ENCODE results near the gene ANKRD37. TPM values are rescaled to one million over a fixed set of nuclear protein-coding genes. Genes with fewer than 3 reads are reported as not detected.

ANKRD37 gene
- total RNA-seq, 1 experiment from 2014 or later: 5.5 TPM

DNA sequence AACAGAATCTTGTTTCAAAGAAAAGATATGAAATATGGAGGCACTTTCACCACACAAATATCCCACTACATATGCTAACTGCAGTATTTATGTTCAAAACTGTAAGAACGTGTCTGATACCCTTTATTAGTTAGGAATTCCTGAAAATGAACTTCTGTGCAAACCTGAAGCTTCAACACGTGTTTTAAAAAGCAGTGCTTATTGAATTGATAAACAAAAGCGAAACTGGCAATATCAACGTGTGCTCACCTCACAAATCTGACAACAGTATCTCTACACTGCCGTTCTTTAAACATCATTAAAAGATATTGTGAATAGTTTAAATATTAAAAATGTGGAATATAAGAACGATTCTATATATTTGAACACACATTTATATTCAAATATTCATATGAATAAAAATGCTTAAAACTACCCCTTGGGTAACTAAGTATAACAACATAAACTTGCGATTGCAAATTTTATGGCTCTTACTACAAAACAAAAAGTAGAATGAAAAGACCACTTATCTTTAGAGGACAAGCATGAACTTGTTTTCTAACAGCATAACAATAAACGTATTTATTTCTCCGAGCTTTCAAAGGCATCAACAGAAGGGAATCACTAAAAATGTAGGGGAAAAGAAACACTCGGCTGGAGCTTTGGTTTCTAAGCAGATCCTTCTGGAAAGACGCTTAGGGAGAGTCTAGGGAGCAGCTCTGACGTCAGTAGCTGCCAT lies 1.2 kb upstream of the ANKRD37 start, which contains the start of gene LRP2BP:
Gene LRP2BP (minus strand): TSS at position 687 of the 718 bp plus-strand sequence. CDS start 17,738 bp downstream, outside the sequence.
- no peaks in the 10 kb centered on the region for H3K9me3 Mint-ChIP-seq (ENCODE audit: unreplicated experiment)
- CTCF ChIA-PET: interaction anchor here (1.0 kb wide), 1 partner anchor 16 kb away, joined by 4 read pairs; no protein-coding TSS in a partner anchor
- TSS peak; percentile 70 for BruUV-seq (replicated peaks)
- H3K27me3 Mint-ChIP-seq (ENCODE audit: insufficient read depth, unreplicated experiment): no peaks in the 10 kb centered on the region
- POLR2A ChIA-PET: interaction anchor here (0.7 to 6.7 kb wide), 15 partner anchors 10 to 663 kb away, joined by 3 to 81 read pairs (median 7); partner anchors contain the start of genes CFAP97, SNX25 and UFSP2
- TF ChIP-seq, protein P1, sequence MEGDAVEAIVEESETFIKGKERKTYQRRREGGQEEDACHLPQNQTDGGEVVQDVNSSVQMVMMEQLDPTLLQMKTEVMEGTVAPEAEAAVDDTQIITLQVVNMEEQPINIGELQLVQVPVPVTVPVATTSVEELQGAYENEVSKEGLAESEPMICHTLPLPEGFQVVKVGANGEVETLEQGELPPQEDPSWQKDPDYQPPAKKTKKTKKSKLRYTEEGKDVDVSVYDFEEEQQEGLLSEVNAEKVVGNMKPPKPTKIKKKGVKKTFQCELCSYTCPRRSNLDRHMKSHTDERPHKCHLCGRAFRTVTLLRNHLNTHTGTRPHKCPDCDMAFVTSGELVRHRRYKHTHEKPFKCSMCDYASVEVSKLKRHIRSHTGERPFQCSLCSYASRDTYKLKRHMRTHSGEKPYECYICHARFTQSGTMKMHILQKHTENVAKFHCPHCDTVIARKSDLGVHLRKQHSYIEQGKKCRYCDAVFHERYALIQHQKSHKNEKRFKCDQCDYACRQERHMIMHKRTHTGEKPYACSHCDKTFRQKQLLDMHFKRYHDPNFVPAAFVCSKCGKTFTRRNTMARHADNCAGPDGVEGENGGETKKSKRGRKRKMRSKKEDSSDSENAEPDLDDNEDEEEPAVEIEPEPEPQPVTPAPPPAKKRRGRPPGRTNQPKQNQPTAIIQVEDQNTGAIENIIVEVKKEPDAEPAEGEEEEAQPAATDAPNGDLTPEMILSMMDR (IDR thresholded peaks at IDR 0.05; ENCODE audit: unreplicated experiment): no peak
- H3K27ac Mint-ChIP-seq (ENCODE audit: low read depth, unreplicated experiment): peak within 1 kb of the TSS; percentile 99
- peaks cover 36% of the 10 kb centered on the region for H3K36me3 Mint-ChIP-seq (ENCODE audit: insufficient read depth, unreplicated experiment)
- DNase-seq (ENCODE audit: unreplicated experiment): peak; percentile 84
- peak within 1 kb of the TSS; percentile 88 for H3K4me3 Mint-ChIP-seq (ENCODE audit: unreplicated experiment)
- intact Hi-C loops (cut with micrococcal nuclease): loop anchor here (1.0 to 5.0 kb wide), 2 partner anchors 185 to 202 kb away; no protein-coding TSS in a partner anchor
- H3K4me1 Mint-ChIP-seq (ENCODE audit: insufficient read depth, unreplicated experiment): peaks cover 7% of the 10 kb centered on the region

GRCh38 chr4:185395956-185396723 lies 501 bp upstream of the ANKRD37 start:
- no peaks in the 10 kb centered on the region for H3K9me3 Mint-ChIP-seq (ENCODE audit: unreplicated experiment)
- DNase-seq (ENCODE audit: unreplicated experiment): peak; percentile 99
- peaks cover 43% of the 10 kb centered on the region for H3K36me3 Mint-ChIP-seq (ENCODE audit: insufficient read depth, unreplicated experiment)
- peaks cover 7% of the 10 kb centered on the region for H3K4me1 Mint-ChIP-seq (ENCODE audit: insufficient read depth, unreplicated experiment)
- TF ChIP-seq, protein P1 (IDR thresholded peaks at IDR 0.05; ENCODE audit: unreplicated experiment): no peak
- BruUV-seq (replicated peaks): no TSS peak
- intact Hi-C loops (cut with micrococcal nuclease): loop anchor here (1.0 to 5.0 kb wide), 3 partner anchors 186 to 201 kb away; partner anchors contain the start of gene CFAP97
- peak overlapping the region; percentile 88 for H3K4me3 Mint-ChIP-seq (ENCODE audit: unreplicated experiment)
- ChIA-PET CTCF (interaction anchor here (0.5 to 1.5 kb wide), 8 partner anchors 9 to 735 kb away, joined by 3 to 4 read pairs (median 3); partner anchors contain the start of gene CCDC110), POLR2A (interaction anchor here (0.6 to 6.7 kb wide), 26 partner anchors 10 to 982 kb away, joined by 3 to 81 read pairs (median 3); partner anchors contain the start of genes CFAP97, SLC25A4, SNX25 and TLR3)
- peak overlapping the region; percentile 99 for H3K27ac Mint-ChIP-seq (ENCODE audit: low read depth, unreplicated experiment)
- no peaks in the 10 kb centered on the region for H3K27me3 Mint-ChIP-seq (ENCODE audit: insufficient read depth, unreplicated experiment)

GRCh38 chr4:185398618-185399017 lies 2.0 kb downstream of the ANKRD37 start:
- DNase-seq (ENCODE audit: unreplicated experiment): no peak
- no peak overlapping the region for H3K4me3 Mint-ChIP-seq (ENCODE audit: unreplicated experiment)
- TF ChIP-seq, protein P1 (IDR thresholded peaks at IDR 0.05; ENCODE audit: unreplicated experiment): no peak

More at GRCh38 chr4:185398618-185399017, 2.0 kb downstream of the ANKRD37 start:
- ChIA-PET POLR2A (interaction anchor here (1.0 to 6.7 kb wide), 2 partner anchors 23 to 27 kb away, joined by 3 to 81 read pairs; partner anchors contain the start of gene UFSP2), CTCF (no interaction called here)
- Mint-ChIP-seq H3K4me1 (ENCODE audit: insufficient read depth, unreplicated experiment) (peaks cover 7% of the 10 kb centered on the region), H3K36me3 (ENCODE audit: insufficient read depth, unreplicated experiment) (peaks cover 58% of the 10 kb centered on the region), H3K27ac (ENCODE audit: low read depth, unreplicated experiment) (no peak overlapping the region), H3K27me3 (ENCODE audit: insufficient read depth, unreplicated experiment) (no peaks in the 10 kb centered on the region), H3K9me3 (ENCODE audit: unreplicated experiment) (no peaks in the 10 kb centered on the region)
- intact Hi-C loops (cut with micrococcal nuclease): loop anchor here (5.0 kb wide), 1 partner anchor 199 kb away; no protein-coding TSS in a partner anchor
- BruUV-seq (replicated peaks): no TSS peak
